Stimulated activated CD4-positive, alpha-beta T cell treated with anti-CD3 and anti-CD28 coated beads, TNF-alpha, amount 100 ng/mL, for 4 hours (primary cell): ENCODE results near the gene DCN.

Experiments used
- DNase-seq, 3 experiments: peaks; one replicate each; pipeline ENCODE4 v3.0.0-alpha.2; 2020; ENCODE audit warnings: low read depth in 3 of 3

DCN gene

GRCh38 chr12:91186156-91186555, 3.5 kb upstream of the DCN start:
- no peak for DNase-seq

GRCh38 chr12:91185421-91185820, 2.8 kb upstream of the DCN start:
- DNase-seq = no peak

- no peak for DNase-seq
Measured at GRCh38 chr12:91183551-91183950, 934 bp upstream of the DCN start.

- no peak for DNase-seq
Measured at GRCh38 chr12:91180582-91181395, 1.8 kb downstream of the DCN start.

GRCh38 chr12:91179966-91180561, 2.6 kb downstream of the DCN start:
- DNase-seq = no peak

GRCh38 chr12:91179315-91179714, 3.3 kb downstream of the DCN start:
- DNase-seq = no peak

- DNase-seq = no peak
Measured at GRCh38 chr12:91178781-91179180, 3.8 kb downstream of the DCN start.

- no peak for DNase-seq
Measured at GRCh38 chr12:91178139-91178561, 4.5 kb downstream of the DCN start.

GRCh38 chr12:91177381-91177780, 5.2 kb downstream of the DCN start:
- no peak for DNase-seq

GRCh38 chr12:91176915-91177314, 5.7 kb downstream of the DCN start:
- no peak for DNase-seq

GRCh38 chr12:91176358-91176757, 6.3 kb downstream of the DCN start:
- DNase-seq = no peak

- no peak for DNase-seq
Measured at GRCh38 chr12:91173124-91173523, 9.5 kb downstream of the DCN start.

- DNase-seq = no peak
Measured at GRCh38 chr12:91172096-91172495, 10.5 kb downstream of the DCN start.

- DNase-seq = no peak
Measured at GRCh38 chr12:91171476-91171875, 11.1 kb downstream of the DCN start.

- DNase-seq = no peak
Measured at GRCh38 chr12:91163116-91163515, 19.5 kb downstream of the DCN start.

- no peak for DNase-seq
Measured at GRCh38 chr12:91161009-91161408, 21.6 kb downstream of the DCN start.

GRCh38 chr12:91155990-91156389, 26.6 kb downstream of the DCN start:
- DNase-seq = no peak

GRCh38 chr12:91154131-91154530, 28.5 kb downstream of the DCN start:
- no peak for DNase-seq

- no peak for DNase-seq
Measured at GRCh38 chr12:91144053-91144452, 38.6 kb downstream of the DCN start.

- no peak for DNase-seq
Measured at GRCh38 chr12:91143206-91143605, 39.4 kb downstream of the DCN start.

- DNase-seq = no peak
Measured at GRCh38 chr12:91142221-91142631, 40.4 kb downstream of the DCN start.

- DNase-seq = no peak
Measured at GRCh38 chr12:91140026-91140931, 42.3 kb downstream of the DCN start.
